OCI-LY1 (cell line): ENCODE measurements around the gene DMWD.
A peak's percentile ranks its signal among the peaks of the same experiment; 100 is the strongest.

Experiments
- H2AFZ ChIP-seq: fragments of 200-600 bp; sonication (generic), shearing (Covaris generic); 2 replicates; pipeline ENCODE4 v1.6.0; 2014; ENCODE audit warnings: antibody characterized with exemption, mild to moderate bottlenecking, low read length
- H3F3A ChIP-seq: fragments of 200-600 bp; sonication (generic), shearing (Covaris generic); 2 replicates; pipeline ENCODE4 v1.6.0; 2014; ENCODE audit warnings: mild to moderate bottlenecking, antibody characterized with exemption, low read length, moderate library complexity; ENCODE audit not compliant: insufficient read depth
- H3K27ac ChIP-seq: fragments of 200-600 bp; sonication (generic); 2 replicates; pipeline ENCODE4 v1.5.1; 2014; ENCODE audit warnings: low read length, mixed run types, mild to moderate bottlenecking, low read depth; ENCODE audit not compliant: poor library complexity, severe bottlenecking
- H3K27me3 ChIP-seq: fragments of 200-600 bp; sonication (generic); 2 replicates; pipeline ENCODE4 v1.6.0; 2014; ENCODE audit warnings: antibody characterized with exemption, mild to moderate bottlenecking, low read length, moderate library complexity; ENCODE audit not compliant: insufficient read depth
- H3K36me3 ChIP-seq: fragments of 200-600 bp; sonication (generic); 2 replicates; pipeline ENCODE4 v1.6.1; 2014; ENCODE audit warnings: mild to moderate bottlenecking, antibody characterized with exemption, low read length, moderate library complexity, mixed read lengths; ENCODE audit not compliant: insufficient read depth
- H3K4me1 ChIP-seq: fragments of 200-600 bp; sonication (generic); 2 replicates; pipeline ENCODE4 v1.5.1; 2014; ENCODE audit warnings: mild to moderate bottlenecking, low read length, moderate library complexity; ENCODE audit not compliant: insufficient read depth, severe bottlenecking
- H3K4me2 ChIP-seq: fragments of 200-600 bp; sonication (generic), shearing (Covaris generic); 2 replicates; pipeline ENCODE4 v1.6.1; 2014; ENCODE audit warnings: low read length
- H3K4me3 ChIP-seq: fragments of 200-600 bp; sonication (generic); 2 replicates; pipeline ENCODE4 v1.5.1; 2014; ENCODE audit warnings: low read length, low read depth, mild to moderate bottlenecking, mixed read lengths; ENCODE audit not compliant: poor library complexity, severe bottlenecking
- H3K79me2 ChIP-seq: fragments of 200-600 bp; shearing (Covaris generic); 2 replicates; pipeline ENCODE4 v1.6.1; 2016; ENCODE audit warnings: mixed run types, low read length, mixed read lengths; ENCODE audit not compliant: insufficient read depth
- H3K9ac ChIP-seq: fragments of 200-600 bp; sonication (generic), shearing (Covaris generic); 2 replicates; pipeline ENCODE4 v1.6.1; 2014; ENCODE audit warnings: mild to moderate bottlenecking, low read length, mixed read lengths
- H3K9me2 ChIP-seq: fragments of 200-600 bp; sonication (generic), shearing (Covaris generic); 2 replicates; pipeline ENCODE4 v1.6.1; 2014; ENCODE audit warnings: low read depth, mild to moderate bottlenecking, low read length, mixed read lengths
- H3K9me3 ChIP-seq: fragments of 200-600 bp; shearing (Covaris generic); 2 replicates; pipeline ENCODE4 v1.6.1; 2014; ENCODE audit warnings: low read length, mixed read lengths
- H4K20me1 ChIP-seq: fragments of 200-600 bp; sonication (generic), shearing (Covaris generic); 2 replicates; pipeline ENCODE4 v1.6.0; 2016; ENCODE audit warnings: mild to moderate bottlenecking, low read length; ENCODE audit not compliant: insufficient read depth
- CTCF ChIP-seq: fragments of 200-600 bp; sonication (generic), shearing (Covaris generic); IDR thresholded peaks from 2 replicates; pipeline ENCODE4 v1.5.1; 2017; ENCODE audit warnings: mild to moderate bottlenecking, antibody characterized with exemption, low read length, moderate library complexity, mixed read lengths
- EZH2 ChIP-seq: fragments of 200-600 bp; sonication (generic), shearing (Covaris generic); IDR thresholded peaks from 2 replicates; pipeline ENCODE4 v1.8.0; 2017; ENCODE audit warnings: borderline replicate concordance, mixed run types, mild to moderate bottlenecking, antibody characterized with exemption, low read length, moderate library complexity, mixed read lengths

The DMWD gene

GRCh38 chr19:45809643-45810159 lies 17.1 kb upstream of the DMWD start:
- Histone ChIP-seq H3F3A (no peaks in the 10 kb centered on the region; the same call in 1 of the 2 replicates), H3K9ac (no peak overlapping the region), H2AFZ (no peak overlapping the region), H3K36me3 (no peaks in the 10 kb centered on the region), H3K27me3 (no peaks in the 10 kb centered on the region), H3K9me2 (no peaks in the 10 kb centered on the region), H3K9me3 (no peaks in the 10 kb centered on the region), H3K4me3 (no peak overlapping the region), H3K79me2 (no peaks in the 10 kb centered on the region), H3K4me2 (no peak overlapping the region), H4K20me1 (no peaks in the 10 kb centered on the region), H3K27ac (peak overlapping the region; percentile 29), H3K4me1 (peaks cover 8% of the 10 kb centered on the region)
- TF ChIP-seq CTCF (no peak), EZH2 (no peak)

GRCh38 chr19:45805719-45806118 lies 13.1 kb upstream of the DMWD start:
- no peak for TF ChIP-seq EZH2
- TF ChIP-seq CTCF, result no peak
- Histone ChIP-seq H3K9me3 (no peaks in the 10 kb centered on the region), H3K4me3 (no peak overlapping the region), H3K79me2 (no peaks in the 10 kb centered on the region), H3K27me3 (no peaks in the 10 kb centered on the region), H3K4me1 (peaks cover 14% of the 10 kb centered on the region), H3K27ac (no peak overlapping the region), H2AFZ (no peak overlapping the region), H3F3A (no peaks in the 10 kb centered on the region; the same call in 1 of the 2 replicates), H3K9me2 (no peaks in the 10 kb centered on the region), H3K4me2 (no peak overlapping the region), H3K36me3 (no peaks in the 10 kb centered on the region), H4K20me1 (no peaks in the 10 kb centered on the region), H3K9ac (no peak overlapping the region)

- H2AFZ ChIP-seq, result no peak overlapping the region
- H3K4me3 ChIP-seq, result no peak overlapping the region
- no peaks in the 10 kb centered on the region for H3K9me3 ChIP-seq
- peaks cover 19% of the 10 kb centered on the region for H3K4me1 ChIP-seq
- no peak overlapping the region for H3K4me2 ChIP-seq
- no peaks in the 10 kb centered on the region for H3K9me2 ChIP-seq
- H4K20me1 ChIP-seq, result no peaks in the 10 kb centered on the region
- H3F3A ChIP-seq, result no peaks in the 10 kb centered on the region; the same call in 1 of the 2 replicates
- H3K36me3 ChIP-seq, result no peaks in the 10 kb centered on the region
- H3K27me3 ChIP-seq, result no peaks in the 10 kb centered on the region
- TF ChIP-seq CTCF (no peak), EZH2 (no peak)
- H3K27ac ChIP-seq, result no peak overlapping the region
- H3K9ac ChIP-seq, result no peak overlapping the region
- H3K79me2 ChIP-seq, result no peaks in the 10 kb centered on the region
Observed at GRCh38 chr19:45804959-45805230, 12.2 kb upstream of the DMWD start.
